ENCODE results near the gene TM9SF1. TPM values are rescaled to one million over a fixed set of nuclear protein-coding genes. Genes with fewer than 3 reads are reported as not detected.

TM9SF1 gene
- total and polyA plus RNA-seq, 2 of the 13 experiments (the other 11 are each of a cell fraction or from before 2014, with no cell fraction given) = 83.2 to 110 TPM

DNA sequence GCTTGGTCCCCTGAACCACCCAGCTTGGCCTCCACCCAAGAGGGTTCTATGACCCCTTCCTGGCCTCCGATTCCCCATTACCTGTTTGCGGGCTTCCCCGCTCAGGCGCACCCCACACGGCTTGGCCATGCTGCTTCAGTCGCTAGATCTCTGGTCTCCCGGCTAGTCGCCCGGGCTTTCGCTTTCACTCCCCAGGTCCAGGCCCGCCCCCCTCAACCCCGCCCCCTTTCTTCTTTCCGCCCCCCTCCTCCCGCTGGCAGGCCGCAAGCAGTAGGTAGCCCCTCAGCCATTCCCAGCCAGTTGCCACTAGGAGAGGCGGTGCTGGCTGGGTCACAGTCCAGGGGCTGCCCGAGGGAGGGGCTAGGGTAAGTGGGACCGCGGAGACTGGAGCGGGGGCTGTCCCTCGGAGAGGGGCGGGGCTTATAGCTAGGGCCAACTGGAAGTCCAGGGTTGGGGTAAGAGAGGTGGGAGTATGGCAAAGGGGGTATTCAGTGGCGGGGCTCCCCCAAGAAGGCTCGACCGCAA lies 48.7 kb downstream of the TM9SF1 start, which contains the start of gene PSME2 (continued):
- TF ChIP-seq, protein P1, sequence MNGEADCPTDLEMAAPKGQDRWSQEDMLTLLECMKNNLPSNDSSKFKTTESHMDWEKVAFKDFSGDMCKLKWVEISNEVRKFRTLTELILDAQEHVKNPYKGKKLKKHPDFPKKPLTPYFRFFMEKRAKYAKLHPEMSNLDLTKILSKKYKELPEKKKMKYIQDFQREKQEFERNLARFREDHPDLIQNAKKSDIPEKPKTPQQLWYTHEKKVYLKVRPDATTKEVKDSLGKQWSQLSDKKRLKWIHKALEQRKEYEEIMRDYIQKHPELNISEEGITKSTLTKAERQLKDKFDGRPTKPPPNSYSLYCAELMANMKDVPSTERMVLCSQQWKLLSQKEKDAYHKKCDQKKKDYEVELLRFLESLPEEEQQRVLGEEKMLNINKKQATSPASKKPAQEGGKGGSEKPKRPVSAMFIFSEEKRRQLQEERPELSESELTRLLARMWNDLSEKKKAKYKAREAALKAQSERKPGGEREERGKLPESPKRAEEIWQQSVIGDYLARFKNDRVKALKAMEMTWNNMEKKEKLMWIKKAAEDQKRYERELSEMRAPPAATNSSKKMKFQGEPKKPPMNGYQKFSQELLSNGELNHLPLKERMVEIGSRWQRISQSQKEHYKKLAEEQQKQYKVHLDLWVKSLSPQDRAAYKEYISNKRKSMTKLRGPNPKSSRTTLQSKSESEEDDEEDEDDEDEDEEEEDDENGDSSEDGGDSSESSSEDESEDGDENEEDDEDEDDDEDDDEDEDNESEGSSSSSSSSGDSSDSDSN (CRISPR knock-in tag; IDR thresholded peaks at IDR 0.05) = peak; percentile 68; the same call in 1 of the 2 replicates
- TF ChIP-seq PTBP1 (IDR thresholded peaks at IDR 0.05; ENCODE audit: low read depth, low read length, poor library complexity, severe bottlenecking) (peak; percentile 90), NRL (CRISPR knock-in tag; IDR thresholded peaks at IDR 0.05; ENCODE audit: borderline replicate concordance) (no peak), EEA1 (CRISPR knock-in tag; IDR thresholded peaks at IDR 0.05; ENCODE audit: borderline replicate concordance) (peak; percentile 91), ZFYVE20 (CRISPR knock-in tag; IDR thresholded peaks at IDR 0.05; ENCODE audit: borderline replicate concordance, low read depth) (no peak), ZNF451 (CRISPR knock-in tag; IDR thresholded peaks at IDR 0.05) (peak; percentile 78; the same call in 1 of the 2 replicates), PAWR (CRISPR knock-in tag; IDR thresholded peaks at IDR 0.05; ENCODE audit: borderline replicate concordance) (no peak; the same call in 1 of the 2 replicates), ZBTB20 (CRISPR knock-in tag; IDR thresholded peaks at IDR 0.05; ENCODE audit: borderline replicate concordance, low read depth) (peak; percentile 65; the same call in 1 of the 2 replicates), FOXP4 (CRISPR knock-in tag; IDR thresholded peaks at IDR 0.05) (peak; percentile 51; the same call in 1 of the 2 replicates), ZNF260 (CRISPR knock-in tag; IDR thresholded peaks at IDR 0.05; ENCODE audit: borderline replicate concordance, low read depth) (no peak), TCF7 (IDR thresholded peaks at IDR 0.05; ENCODE audit: low read depth) (0 out of 2 replicates have a peak, but pooled peaks have one; percentile 8), ZSCAN29 (CRISPR knock-in tag; conservative IDR thresholded peaks at IDR 0.05) (peak; percentile 14; the same call in 1 of the 2 replicates), JDP2 (CRISPR knock-in tag; IDR thresholded peaks at IDR 0.05; ENCODE audit: borderline replicate concordance) (no peak), RFX1 (IDR thresholded peaks at IDR 0.05) (no peak), ZBTB39 (CRISPR knock-in tag; IDR thresholded peaks at IDR 0.05) (no peak), FOSL2 (CRISPR knock-in tag; IDR thresholded peaks at IDR 0.05) (peak; percentile 36), SUZ12 (IDR thresholded peaks at IDR 0.05; ENCODE audit: low read depth, low read length) (no peak), RAD51 (IDR thresholded peaks at IDR 0.05; ENCODE audit: borderline replicate concordance) (no peak), ZNF138 (CRISPR knock-in tag; IDR thresholded peaks at IDR 0.05; ENCODE audit: low read depth) (no peak; the same call in 1 of the 2 replicates), ZNF678 (CRISPR knock-in tag; IDR thresholded peaks at IDR 0.05) (peak; percentile 54; the same call in 1 of the 2 replicates)
- TF ChIP-seq, protein P2, sequence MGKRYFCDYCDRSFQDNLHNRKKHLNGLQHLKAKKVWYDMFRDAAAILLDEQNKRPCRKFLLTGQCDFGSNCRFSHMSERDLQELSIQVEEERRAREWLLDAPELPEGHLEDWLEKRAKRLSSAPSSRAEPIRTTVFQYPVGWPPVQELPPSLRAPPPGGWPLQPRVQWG (CRISPR knock-in tag; IDR thresholded peaks at IDR 0.05; ENCODE audit: borderline replicate concordance, low read depth) = no peak
